GM19463 (cell line): ENCODE results near the gene CAMK1.

Experiments used
- ATAC-seq: cut with Tn5 transposase; IDR thresholded peaks from one replicate; pipeline ENCODE4 v1.9.1; 2021; ENCODE audit warnings: mild to moderate bottlenecking, moderate library complexity; ENCODE audit not compliant: unreplicated experiment

CAMK1 gene

GRCh38 chr3:9793161-9793781 lies 23.5 kb upstream of the CAMK1 start:
- ATAC-seq = no peak

- peak; percentile 75 for ATAC-seq
Observed at GRCh38 chr3:9792405-9793160, 22.8 kb upstream of the CAMK1 start, which contains the start of the genes ARPC4 and TADA3. Gene ARPC4 (plus strand): TSS chr3:9793082. CDS start chr3:9793122, 40 bp downstream. Gene TADA3 (minus strand): TSS chr3:9792473. CDS start chr3:9791466, 1,007 bp downstream.

- no peak for ATAC-seq
Observed at GRCh38 chr3:9791790-9792404, 22.1 kb upstream of the CAMK1 start.

- no peak for ATAC-seq
Observed at GRCh38 chr3:9791127-9791526, 21.4 kb upstream of the CAMK1 start.

GRCh38 chr3:9787714-9788113 lies 18.0 kb upstream of the CAMK1 start:
- ATAC-seq = no peak

GRCh38 chr3:9786825-9787669 lies 17.3 kb upstream of the CAMK1 start:
- ATAC-seq = no peak

GRCh38 chr3:9786209-9786739 lies 16.5 kb upstream of the CAMK1 start:
- no peak for ATAC-seq

- ATAC-seq = no peak
Observed at GRCh38 chr3:9785602-9786001, 15.9 kb upstream of the CAMK1 start.

- no peak for ATAC-seq
Observed at GRCh38 chr3:9784965-9785364, 15.2 kb upstream of the CAMK1 start.

GRCh38 chr3:9783954-9784353 lies 14.2 kb upstream of the CAMK1 start:
- no peak for ATAC-seq

GRCh38 chr3:9782770-9783169 lies 13.0 kb upstream of the CAMK1 start:
- no peak for ATAC-seq

GRCh38 chr3:9781978-9782603 lies 12.3 kb upstream of the CAMK1 start:
- no peak for ATAC-seq

GRCh38 chr3:9781551-9781950 lies 11.8 kb upstream of the CAMK1 start:
- ATAC-seq = no peak

GRCh38 chr3:9780910-9781309 lies 11.2 kb upstream of the CAMK1 start:
- ATAC-seq = no peak

GRCh38 chr3:9780458-9780812 lies 10.7 kb upstream of the CAMK1 start:
- ATAC-seq = no peak

- peak; percentile 61 for ATAC-seq
Observed at GRCh38 chr3:9779721-9780457, 10.1 kb upstream of the CAMK1 start.

GRCh38 chr3:9779075-9779593 lies 9.4 kb upstream of the CAMK1 start:
- no peak for ATAC-seq

- no peak for ATAC-seq
Observed at GRCh38 chr3:9778143-9779074, 8.7 kb upstream of the CAMK1 start.

GRCh38 chr3:9777694-9778021 lies 7.9 kb upstream of the CAMK1 start:
- no peak for ATAC-seq
